Fibroblast of villous mesenchyme (primary cell): ENCODE measurements around the gene SLC22A23. TPM values are rescaled to one million over a fixed set of nuclear protein-coding genes. Genes with fewer than 3 reads are reported as not detected.
A peak's percentile ranks its signal among the peaks of the same experiment; 100 is the strongest.

Experiments
- DNase-seq: peaks from one replicate; pipeline ENCODE4 v3.0.0-alpha.2; 2010; ENCODE audit warnings: low read depth
- H3K4me3 ChIP-seq: 2 replicates; pipeline ENCODE4 v1.5.1; 2011; ENCODE audit warnings: low read depth, mild to moderate bottlenecking, low read length
- total RNA-seq: library from RNA; depleted of rRNA; stranded (reverse); fragments of >200 nt; gene quantifications from 2 replicates; pipeline ENCODE4 v1.2.3, GENCODE V29; 2012
- TF ChIP-seq, protein P1 (sequence below): IDR thresholded peaks from 2 replicates; pipeline ENCODE4 v1.5.1; 2012; ENCODE audit warnings: low read depth, mild to moderate bottlenecking, low read length; ENCODE audit not compliant: insufficient read depth

Gene SLC22A23
- total RNA-seq, 1 donor: 2.2 TPM

DNA sequence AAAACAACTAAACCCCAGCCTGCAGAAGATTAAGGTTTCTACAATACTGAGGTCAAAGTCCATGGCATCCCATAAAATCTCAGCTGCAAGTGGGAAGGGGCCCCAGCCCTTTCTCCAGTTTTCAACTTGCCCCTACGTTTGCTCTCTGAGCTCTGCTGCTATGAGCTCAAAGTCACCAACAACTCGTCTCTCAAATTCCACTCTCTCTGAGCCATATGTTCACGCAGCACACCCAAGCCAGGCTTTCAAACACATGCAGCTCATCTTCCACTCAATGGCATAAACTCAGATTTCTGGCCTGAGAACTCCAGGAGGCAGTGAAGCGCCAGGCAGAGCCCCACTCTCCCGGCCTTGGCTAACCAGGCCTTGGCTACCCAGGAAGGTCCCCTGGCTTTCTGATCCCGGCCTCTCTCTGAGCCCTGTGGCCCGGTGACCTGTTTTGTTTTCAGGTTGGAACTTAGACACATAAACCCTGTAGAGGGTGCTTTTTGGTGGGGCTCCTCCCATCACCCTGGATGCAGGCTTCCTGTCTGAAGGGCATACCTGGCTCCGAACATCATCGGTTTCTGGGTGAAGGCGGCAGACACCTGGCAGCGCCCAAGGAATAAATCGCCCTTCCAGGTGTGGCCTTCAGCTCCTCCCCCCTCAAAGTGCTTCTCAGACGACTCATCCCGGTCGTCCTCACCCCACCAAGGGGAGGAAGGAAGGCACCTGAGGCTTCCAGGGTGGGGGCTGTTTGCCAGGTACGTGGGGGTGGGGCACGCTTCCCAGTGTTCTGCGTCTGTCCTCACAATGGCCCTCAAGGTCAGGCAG, 12.4 kb downstream of the SLC22A23 start:
- TF ChIP-seq, protein P1, sequence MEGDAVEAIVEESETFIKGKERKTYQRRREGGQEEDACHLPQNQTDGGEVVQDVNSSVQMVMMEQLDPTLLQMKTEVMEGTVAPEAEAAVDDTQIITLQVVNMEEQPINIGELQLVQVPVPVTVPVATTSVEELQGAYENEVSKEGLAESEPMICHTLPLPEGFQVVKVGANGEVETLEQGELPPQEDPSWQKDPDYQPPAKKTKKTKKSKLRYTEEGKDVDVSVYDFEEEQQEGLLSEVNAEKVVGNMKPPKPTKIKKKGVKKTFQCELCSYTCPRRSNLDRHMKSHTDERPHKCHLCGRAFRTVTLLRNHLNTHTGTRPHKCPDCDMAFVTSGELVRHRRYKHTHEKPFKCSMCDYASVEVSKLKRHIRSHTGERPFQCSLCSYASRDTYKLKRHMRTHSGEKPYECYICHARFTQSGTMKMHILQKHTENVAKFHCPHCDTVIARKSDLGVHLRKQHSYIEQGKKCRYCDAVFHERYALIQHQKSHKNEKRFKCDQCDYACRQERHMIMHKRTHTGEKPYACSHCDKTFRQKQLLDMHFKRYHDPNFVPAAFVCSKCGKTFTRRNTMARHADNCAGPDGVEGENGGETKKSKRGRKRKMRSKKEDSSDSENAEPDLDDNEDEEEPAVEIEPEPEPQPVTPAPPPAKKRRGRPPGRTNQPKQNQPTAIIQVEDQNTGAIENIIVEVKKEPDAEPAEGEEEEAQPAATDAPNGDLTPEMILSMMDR: no peak
- H3K4me3 ChIP-seq: no peak overlapping the region
- no peak for DNase-seq

DNA sequence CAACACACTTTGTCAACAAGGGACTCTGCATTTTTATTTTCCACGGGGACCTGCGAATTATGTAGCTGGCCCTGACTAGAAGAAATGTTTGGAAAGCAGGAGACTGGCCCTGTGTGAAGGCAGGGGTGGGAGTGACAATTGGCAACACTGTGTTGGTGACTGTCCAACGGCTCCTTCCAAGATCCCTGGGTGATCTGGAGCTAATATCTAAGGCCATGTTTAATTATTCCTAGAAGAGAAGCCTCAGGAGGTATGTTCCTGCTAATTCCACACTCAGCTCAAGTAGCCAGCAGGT, 13.7 kb downstream of the SLC22A23 start:
- H3K4me3 ChIP-seq: no peak overlapping the region
- DNase-seq: no peak

DNA sequence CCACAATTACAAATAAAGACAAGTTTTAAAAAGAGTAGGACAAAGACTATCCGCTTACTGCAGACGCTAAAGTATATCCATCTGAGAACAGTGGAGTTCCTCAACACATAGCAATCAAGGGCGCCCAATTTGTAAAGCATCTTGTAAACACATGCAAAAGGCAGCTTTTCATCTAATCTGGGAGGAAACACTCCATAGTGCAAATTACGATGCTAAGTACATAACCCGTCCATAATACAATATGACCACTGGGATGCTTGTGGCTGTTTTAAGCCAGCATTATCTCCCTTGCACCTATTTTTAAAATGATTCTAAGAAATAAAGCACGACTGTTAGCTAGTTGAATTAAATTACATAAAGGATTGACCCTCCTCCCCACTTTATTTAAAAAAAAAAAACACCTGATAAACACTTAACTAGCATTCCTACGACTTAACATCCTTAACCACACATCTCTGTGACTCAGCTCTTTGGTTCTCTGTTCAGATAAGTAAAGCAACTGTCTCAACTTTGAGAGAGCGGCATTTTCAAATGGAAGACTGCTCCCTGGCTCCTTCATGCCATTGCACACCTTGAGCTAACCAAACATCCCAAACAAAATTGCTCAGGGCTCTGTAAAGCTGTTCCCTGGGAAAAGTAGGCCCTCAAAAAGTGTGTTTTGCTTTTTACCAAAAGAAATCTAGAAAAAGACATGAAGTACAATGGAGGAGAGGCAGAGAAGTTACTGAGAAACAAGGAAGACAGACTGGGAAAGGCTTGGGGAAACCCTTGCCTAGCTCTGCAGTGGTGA, 14.2 kb downstream of the SLC22A23 start:
- no peak overlapping the region for H3K4me3 ChIP-seq
- peak; percentile 68 for DNase-seq
- TF ChIP-seq, protein P1: no peak

More for the DNA sequence above, 13.7 kb downstream of the SLC22A23 start:
- TF ChIP-seq, protein P1: no peak

DNA sequence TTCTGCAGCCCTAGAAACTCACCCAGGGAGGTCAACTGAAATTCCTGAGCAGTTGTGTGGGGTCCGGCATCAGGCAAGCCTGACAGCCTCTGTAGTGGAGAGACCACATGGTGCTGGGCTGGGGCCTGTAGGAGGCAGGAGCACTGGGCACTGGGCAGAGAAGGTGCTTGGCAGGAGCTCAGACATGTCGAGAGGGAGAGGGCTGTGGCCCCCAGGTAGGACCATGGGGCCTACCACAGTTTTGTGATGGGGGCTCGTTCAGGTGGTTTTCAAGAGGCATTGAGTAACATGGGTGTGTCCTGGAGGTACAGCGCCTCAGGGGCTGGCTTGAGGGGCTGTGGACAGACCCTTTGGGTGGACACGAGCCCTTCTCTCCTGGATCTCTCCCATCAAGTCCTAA, 15.9 kb downstream of the SLC22A23 start:
- TF ChIP-seq, protein P1: no peak
- no peak for DNase-seq
- H3K4me3 ChIP-seq: no peak overlapping the region

- H3K4me3 ChIP-seq: no peak overlapping the region
- no peak for DNase-seq
- TF ChIP-seq, protein P1: no peak
Measured at GRCh38 chr6:3439961-3440360, 16.9 kb downstream of the SLC22A23 start.

- H3K4me3 ChIP-seq: no peak overlapping the region
- TF ChIP-seq, protein P1: no peak
- DNase-seq: peak; percentile 88
Measured at GRCh38 chr6:3438190-3439167, 18.4 kb downstream of the SLC22A23 start.
